Spinal cord (tissue), 10 donors: Measurements from ENCODE around the gene MTURN. TPM values are rescaled to one million over a fixed set of nuclear protein-coding genes. Genes with fewer than 3 reads are reported as not detected.

Source experiments
- DNase-seq, 6 donors: peaks; one replicate each; pipeline versions ENCODE4 v3.0.0 to v3.0.0-alpha.2; 2013 to 2015; ENCODE audit warnings: low spot score in 6 of 6, low read depth in 4 of 6
- H3K27ac ChIP-seq: one replicate; pipeline ENCODE4 v1.5.1; 2013; ENCODE audit warnings: low read depth, low read length, control low read depth
- H3K27me3 ChIP-seq: one replicate; pipeline ENCODE4 v1.6.1; 2013; ENCODE audit warnings: low read length; ENCODE audit not compliant: control insufficient read depth, insufficient read depth
- H3K36me3 ChIP-seq: one replicate; pipeline ENCODE4 v1.6.1; 2013; ENCODE audit warnings: low read length; ENCODE audit not compliant: control insufficient read depth, insufficient read depth
- H3K4me1 ChIP-seq: one replicate; pipeline ENCODE4 v1.6.1; 2013; ENCODE audit warnings: low read length; ENCODE audit not compliant: control insufficient read depth, insufficient read depth
- H3K4me3 ChIP-seq: one replicate; pipeline ENCODE4 v1.5.1; 2013; ENCODE audit warnings: low read depth, low read length, control low read depth
- H3K9me3 ChIP-seq: one replicate; pipeline ENCODE4 v1.6.1; 2013; ENCODE audit warnings: low read length; ENCODE audit not compliant: control insufficient read depth, insufficient read depth
- WGBS: methylation state at CpG from one replicate; pipeline ENCODE4 v1.1.5; 2013; ENCODE audit warnings: missing lambda C conversion rate; ENCODE audit not compliant: insufficient coverage; 5-methylcytosine and 5-hydroxymethylcytosine counted together
- polyA plus RNA-seq, 2 donors: library from polyadenylated mRNA; unstranded; fragments of 120-200 nt; gene quantifications; one replicate each; pipeline ENCODE4 v1.2.1, GENCODE V29; 2013; ENCODE audit not compliant: insufficient read length in 2 of 2
- small RNA-seq: library from RNA; depleted of rRNA; stranded (forward); fragments of <200 nt; gene quantifications from one replicate; pipeline ENCODE3, GENCODE V24; 2014; ENCODE audit warnings: low replicate concordance
- total RNA-seq, 2 donors: library from RNA; depleted of rRNA in 1 of 2; stranded (reverse); fragments of 120-200 nt in 1 of 2; fragments of >200 nt in 1 of 2; gene quantifications; one replicate each; pipeline versions ENCODE4 v1.2.3 to v1.2.4, GENCODE V29; 2013 to 2014
- donor health status: healthy.

MTURN gene
- total and polyA plus RNA-seq, 4 donors: 98.3 to 285 (median 194) TPM

- WGBS: 81% methylated on average over 6 of the region's 8 CpGs
- H3K27ac ChIP-seq: no peak overlapping the region
- no peaks in the 10 kb centered on the region for H3K9me3 ChIP-seq
- no peaks in the 10 kb centered on the region for H3K27me3 ChIP-seq
- DNase-seq: no peak
- H3K4me1 ChIP-seq: no peaks in the 10 kb centered on the region
- H3K36me3 ChIP-seq: no peaks in the 10 kb centered on the region
- no peak overlapping the region for H3K4me3 ChIP-seq
Measured at GRCh38 chr7:30206942-30207341, 72.2 kb downstream of the MTURN start.

DNA sequence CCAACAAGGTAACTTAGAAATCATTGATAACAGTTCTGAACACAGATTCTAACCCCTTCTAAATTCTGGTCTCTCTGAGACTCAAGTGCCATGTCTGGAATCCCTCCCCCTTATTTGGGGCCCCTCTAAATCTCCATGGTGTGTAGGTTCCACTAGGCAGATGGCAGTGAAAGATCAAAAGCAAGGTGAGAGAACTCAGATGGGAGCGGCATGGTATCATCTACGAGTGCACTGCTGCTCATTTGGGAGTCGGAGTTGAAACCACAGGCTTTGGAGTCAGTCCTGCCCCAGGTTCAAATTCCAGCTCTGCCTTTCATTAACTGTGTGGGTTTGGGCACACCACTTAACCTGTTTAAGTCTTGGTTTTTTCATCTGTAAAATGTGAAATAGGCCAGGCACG is 72.6 kb downstream of the MTURN start:
- no peaks in the 10 kb centered on the region for H3K4me1 ChIP-seq
- WGBS: 96% methylated on average over 3 of the region's 4 CpGs
- H3K27me3 ChIP-seq: no peaks in the 10 kb centered on the region
- no peak overlapping the region for H3K4me3 ChIP-seq
- no peaks in the 10 kb centered on the region for H3K36me3 ChIP-seq
- H3K9me3 ChIP-seq: no peaks in the 10 kb centered on the region
- no peak for DNase-seq
- H3K27ac ChIP-seq: no peak overlapping the region

- no peak overlapping the region for H3K4me3 ChIP-seq
- no peaks in the 10 kb centered on the region for H3K9me3 ChIP-seq
- 90% methylated on average over 3 of the region's 5 CpGs for WGBS
- H3K36me3 ChIP-seq: no peaks in the 10 kb centered on the region
- H3K27me3 ChIP-seq: no peaks in the 10 kb centered on the region
- no peak overlapping the region for H3K27ac ChIP-seq
- DNase-seq: no peak
- no peaks in the 10 kb centered on the region for H3K4me1 ChIP-seq
Measured at GRCh38 chr7:30209951-30210350, 75.2 kb downstream of the MTURN start.

Small RNAs within 50 kb of the gene (small RNA-seq; reads per million reads assigned to genes)
- gene RPS27P16: not detected

Other genes with a start within 250 kb of the MTURN start
- 100 to 1,000 TPM in 1 of 2 donors, 10 to 100 TPM in 1; 78.2 to 144 TPM for gene SCRN1, start 145.2 kb upstream of the MTURN start, total RNA-seq
- 100 to 1,000 TPM; 150 to 185 TPM for gene SCRN1, start 145.2 kb upstream of the MTURN start, polyA plus RNA-seq
- 10 to 100 TPM; 31.0 to 33.2 TPM for gene FKBP14, start 108.3 kb upstream of the MTURN start, total RNA-seq
- gene FKBP14, start 108.3 kb upstream of the MTURN start, polyA plus RNA-seq: 10 to 100 TPM; 13.3 to 13.5 TPM
- gene PLEKHA8, start 106.6 kb upstream of the MTURN start, total RNA-seq: 10 to 100 TPM; 18.0 to 22.6 TPM
- gene PLEKHA8, start 106.6 kb upstream of the MTURN start, polyA plus RNA-seq: 10 to 100 TPM; 13.8 to 20.0 TPM
- 10 to 100 TPM; 10.5 to 28.1 TPM for gene ZNRF2, start 149.6 kb downstream of the MTURN start, total RNA-seq
- gene ZNRF2, start 149.6 kb downstream of the MTURN start, polyA plus RNA-seq: 10 to 100 TPM in 1 of 2 donors, 1 to 10 TPM in 1; 6.4 to 10.2 TPM